Gastroesophageal sphincter (tissue), 3 donors: ENCODE measurements around the gene TENT5A.

Experiments used
- EP300 ChIP-seq: sonication (generic); formaldehyde crosslinking; IDR thresholded peaks from one replicate; pipeline ENCODE4 v1.6.1; 2017; ENCODE audit warnings: antibody characterized with exemption, mild to moderate bottlenecking
- POLR2A ChIP-seq, 2 donors: fragments of 450-650 bp; IDR thresholded peaks; one replicate each; pipeline ENCODE4 v1.6.1; 2017; ENCODE audit warnings: antibody characterized with exemption in 2 of 2, mild to moderate bottlenecking in 2 of 2, moderate library complexity in 1 of 2
- POLR2AphosphoS5 ChIP-seq: sonication (generic); formaldehyde crosslinking; IDR thresholded peaks from one replicate; pipeline ENCODE4 v1.6.1; 2017; ENCODE audit warnings: antibody characterized with exemption
- TF ChIP-seq, protein P1 (sequence below), 4 experiments: fragments of 200-600 bp in 2 of 4; fragments of 450-650 bp in 2 of 4; sonication (generic) in 1 of 4; IDR thresholded peaks; one replicate each; pipeline ENCODE4 v1.5.1; 2017 to 2019; ENCODE audit warnings: antibody characterized with exemption in 4 of 4, mild to moderate bottlenecking in 2 of 4, moderate library complexity in 2 of 4

DNA sequence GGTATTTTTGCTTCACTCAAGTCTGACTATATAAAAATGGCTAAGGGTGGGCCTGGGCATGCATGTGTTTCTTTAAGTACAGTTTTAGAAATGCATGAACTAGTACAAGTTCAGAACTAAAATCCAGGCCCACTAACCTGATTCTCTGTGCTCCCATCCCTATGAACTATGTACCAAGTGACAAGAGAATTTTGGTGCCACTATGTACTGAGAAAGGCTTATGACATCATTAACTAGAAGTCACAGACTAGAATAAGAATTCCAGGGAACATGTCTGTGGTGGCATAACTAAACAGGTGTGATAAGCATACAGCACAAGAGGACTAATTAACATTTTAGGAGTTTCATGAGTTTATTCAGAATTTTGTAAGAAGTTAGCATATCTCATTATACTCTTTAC, 16.1 kb downstream of the TENT5A start:
- TF ChIP-seq, protein P1, sequence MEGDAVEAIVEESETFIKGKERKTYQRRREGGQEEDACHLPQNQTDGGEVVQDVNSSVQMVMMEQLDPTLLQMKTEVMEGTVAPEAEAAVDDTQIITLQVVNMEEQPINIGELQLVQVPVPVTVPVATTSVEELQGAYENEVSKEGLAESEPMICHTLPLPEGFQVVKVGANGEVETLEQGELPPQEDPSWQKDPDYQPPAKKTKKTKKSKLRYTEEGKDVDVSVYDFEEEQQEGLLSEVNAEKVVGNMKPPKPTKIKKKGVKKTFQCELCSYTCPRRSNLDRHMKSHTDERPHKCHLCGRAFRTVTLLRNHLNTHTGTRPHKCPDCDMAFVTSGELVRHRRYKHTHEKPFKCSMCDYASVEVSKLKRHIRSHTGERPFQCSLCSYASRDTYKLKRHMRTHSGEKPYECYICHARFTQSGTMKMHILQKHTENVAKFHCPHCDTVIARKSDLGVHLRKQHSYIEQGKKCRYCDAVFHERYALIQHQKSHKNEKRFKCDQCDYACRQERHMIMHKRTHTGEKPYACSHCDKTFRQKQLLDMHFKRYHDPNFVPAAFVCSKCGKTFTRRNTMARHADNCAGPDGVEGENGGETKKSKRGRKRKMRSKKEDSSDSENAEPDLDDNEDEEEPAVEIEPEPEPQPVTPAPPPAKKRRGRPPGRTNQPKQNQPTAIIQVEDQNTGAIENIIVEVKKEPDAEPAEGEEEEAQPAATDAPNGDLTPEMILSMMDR (IDR thresholded peaks at IDR 0.05), result no peak
- no peak for TF ChIP-seq EP300
- no peak for TF ChIP-seq POLR2A (IDR thresholded peaks at IDR 0.05)
- no peak for TF ChIP-seq POLR2AphosphoS5
